ENCODE results near the gene PTGES.
"Not testable (repeated sequence)": the region's sequence is repeated elsewhere in the genome, so short reads cannot be mapped to it uniquely, and the experiment has no call there.

Gene PTGES, protein sequence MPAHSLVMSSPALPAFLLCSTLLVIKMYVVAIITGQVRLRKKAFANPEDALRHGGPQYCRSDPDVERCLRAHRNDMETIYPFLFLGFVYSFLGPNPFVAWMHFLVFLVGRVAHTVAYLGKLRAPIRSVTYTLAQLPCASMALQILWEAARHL

DNA sequence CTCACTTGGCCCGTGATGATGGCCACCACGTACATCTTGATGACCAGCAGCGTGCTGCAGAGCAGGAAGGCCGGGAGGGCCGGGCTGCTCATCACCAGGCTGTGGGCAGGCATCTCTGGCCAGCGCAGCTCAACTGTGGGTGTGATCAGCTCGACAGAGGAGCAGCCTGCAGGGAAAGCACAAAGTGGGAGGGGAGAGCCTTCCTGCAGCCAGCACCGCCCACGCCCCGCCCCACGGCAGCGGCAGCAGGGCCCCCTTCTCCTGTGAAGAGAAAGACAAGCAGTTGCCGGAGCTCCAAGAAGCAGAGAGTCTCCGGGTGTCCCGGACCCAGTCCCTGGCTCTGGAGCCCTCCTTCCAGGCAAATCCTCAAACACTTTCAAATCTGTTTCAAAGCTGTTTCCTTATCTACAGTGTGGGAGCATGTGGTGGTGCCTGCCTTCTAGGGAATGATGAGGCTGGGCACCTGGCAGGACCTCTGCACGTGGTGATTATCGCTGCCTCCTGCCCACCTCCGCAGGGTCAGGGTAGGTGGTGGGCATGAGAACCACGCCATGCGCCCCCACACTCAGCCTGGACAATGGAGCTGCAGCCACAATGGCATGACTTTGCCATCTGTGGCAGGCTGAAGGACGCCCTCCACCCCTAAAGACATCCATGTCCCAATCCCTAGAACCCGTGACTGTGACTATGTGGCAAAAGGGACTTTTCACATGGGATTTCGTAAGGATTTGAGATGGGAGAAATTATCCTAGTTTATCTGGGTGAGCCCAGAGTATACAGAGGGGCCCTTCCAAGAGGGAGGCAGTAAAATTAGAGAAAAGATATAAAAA, at the start of gene PTGES:
Gene PTGES (minus strand): TSS at position 143 of the 830 bp plus-strand sequence. CDS start 30 bp downstream, at position 113.
- DNase-seq (ENCODE audit: low read depth) = peak; percentile 13

DNA sequence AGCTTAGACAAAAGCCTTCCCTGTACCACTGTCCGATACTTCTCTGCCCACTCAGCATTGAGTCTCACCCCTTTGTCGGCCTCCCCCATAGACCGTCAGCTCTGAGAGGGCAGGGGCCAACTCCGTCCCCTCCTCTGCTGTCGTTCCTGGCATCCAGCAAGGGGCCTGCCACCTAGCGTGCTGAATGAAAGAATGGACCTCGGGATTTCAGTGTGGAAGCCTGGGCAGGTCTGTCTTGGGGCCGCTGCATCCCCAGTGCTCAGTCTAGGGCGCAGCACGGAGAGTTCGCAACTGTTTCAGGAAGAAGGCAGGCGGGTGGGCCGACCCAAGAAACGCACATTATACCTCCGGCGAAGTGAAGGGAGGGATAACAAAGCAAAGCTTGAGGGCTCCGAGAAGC, 48.7 kb upstream of the PTGES start:
- DNase-seq (ENCODE audit: low read depth) = no peak

DNA sequence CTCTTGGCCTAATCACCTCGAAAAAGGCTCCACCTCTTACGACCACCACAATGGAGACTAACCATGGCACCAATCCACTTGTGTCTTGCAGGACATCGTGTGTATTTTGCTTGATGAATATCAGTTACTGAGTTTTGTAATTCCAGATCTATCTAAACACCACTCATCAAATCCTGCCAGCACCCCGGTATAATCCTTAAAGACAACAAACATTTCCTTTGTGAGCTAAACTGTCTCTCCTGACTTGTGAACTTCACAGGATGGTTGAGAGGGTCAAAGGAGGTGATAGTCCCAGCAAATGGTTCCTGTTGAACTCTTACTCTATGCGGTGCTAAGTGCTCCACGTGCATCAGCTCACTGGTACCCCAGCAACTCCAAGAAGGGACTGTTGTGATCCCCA, 46.1 kb upstream of the PTGES start:
- no peak for DNase-seq (ENCODE audit: low read depth)

DNA sequence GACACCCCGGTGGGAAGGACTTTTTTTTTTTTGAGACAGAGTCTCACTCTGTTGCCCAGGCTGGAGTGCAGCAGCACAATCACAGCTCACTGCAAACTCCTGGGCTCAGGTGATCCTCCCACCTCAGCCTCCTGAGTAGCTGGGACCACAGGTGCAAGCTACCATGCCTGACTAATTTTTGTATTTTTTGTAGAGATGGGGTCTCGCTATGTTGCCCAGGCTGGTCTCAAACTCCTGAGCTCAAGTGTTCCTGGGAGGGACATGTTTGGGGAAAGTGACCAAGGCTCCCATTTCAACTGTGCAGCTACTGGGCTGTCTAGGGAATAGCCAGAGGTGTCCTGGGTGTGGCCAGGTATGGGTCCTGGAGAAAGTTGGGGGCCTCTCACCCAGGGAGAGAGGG, 43.2 kb upstream of the PTGES start:
- DNase-seq (ENCODE audit: low read depth) = not testable (repeated sequence)

DNA sequence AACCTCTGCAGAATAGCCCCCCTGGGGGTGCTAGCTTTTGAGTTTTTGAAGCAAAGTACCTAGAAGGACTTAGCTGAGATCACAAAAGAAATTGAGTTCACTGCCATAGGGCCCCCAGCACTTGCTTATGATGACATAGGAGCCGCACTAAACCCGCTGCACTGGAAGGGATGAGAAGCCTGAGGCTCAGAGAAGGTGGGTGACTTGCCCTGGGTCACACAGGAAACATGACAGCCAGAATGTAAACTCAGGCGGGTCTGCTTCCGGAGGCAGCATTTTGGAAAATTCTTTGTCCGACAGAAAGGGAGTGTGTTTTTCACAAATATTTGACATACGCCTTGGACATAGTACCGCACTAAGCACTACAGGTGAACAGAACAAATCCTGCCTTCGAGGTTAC, 41.7 kb upstream of the PTGES start:
- no peak for DNase-seq (ENCODE audit: low read depth)

DNA sequence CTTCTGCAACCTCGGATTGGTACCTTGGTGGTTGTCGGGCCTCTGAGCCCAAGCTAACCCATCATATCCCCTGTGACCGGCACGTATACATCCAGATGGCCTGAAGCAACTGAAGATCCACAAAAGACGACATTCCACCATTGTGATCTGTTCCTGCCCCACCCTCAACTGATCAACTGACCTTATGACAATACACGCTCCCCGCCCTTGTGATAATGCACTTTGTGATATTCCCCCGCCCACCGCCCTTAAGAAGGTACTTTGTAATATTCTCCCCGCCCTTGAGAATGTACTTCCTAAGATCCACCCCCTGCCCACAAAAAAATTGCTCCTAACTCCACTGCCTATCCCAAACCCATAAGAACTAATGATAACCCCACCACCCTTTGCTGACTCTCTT, 33.6 kb upstream of the PTGES start:
- no peak for DNase-seq (ENCODE audit: low read depth)

DNA sequence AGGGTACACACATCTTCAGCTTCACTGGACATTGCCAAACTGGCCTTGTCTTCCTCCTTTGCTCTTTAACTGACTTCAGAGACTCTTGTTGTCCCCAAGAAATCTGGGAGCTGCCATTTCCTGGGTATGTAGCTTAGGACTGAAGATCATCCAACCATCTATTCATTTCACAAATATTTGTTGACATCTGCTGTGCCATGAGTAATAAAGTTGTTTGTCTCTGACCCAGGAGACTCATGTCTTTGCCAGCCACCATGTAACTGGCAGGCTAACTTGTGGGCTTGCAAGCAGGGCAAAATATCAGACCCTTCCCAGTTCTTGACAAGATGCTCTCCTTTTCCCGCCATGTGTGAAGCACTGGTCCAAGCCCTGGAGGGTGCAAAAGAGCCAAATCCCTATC, 33.0 kb upstream of the PTGES start:
- DNase-seq (ENCODE audit: low read depth) = no peak

DNA sequence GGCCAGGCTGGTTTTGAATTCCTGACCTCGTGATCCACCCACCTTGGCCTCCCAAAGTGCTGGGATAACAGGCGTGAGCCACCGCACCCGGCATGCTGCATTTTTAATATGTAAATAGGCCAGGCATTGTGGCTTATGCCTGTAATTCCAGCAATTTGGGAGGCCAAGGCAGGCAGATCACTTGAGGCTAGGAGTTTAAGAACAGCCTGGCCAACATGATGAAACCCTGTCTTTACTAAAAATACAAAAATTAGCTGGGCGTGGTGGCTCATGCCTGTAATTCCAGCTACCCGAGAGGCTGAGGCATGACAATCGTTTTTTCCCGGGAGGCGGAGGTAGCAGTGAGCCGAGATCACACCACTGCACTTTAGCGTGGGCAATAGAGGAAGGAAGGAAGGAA, 32.1 kb upstream of the PTGES start:
- not testable (repeated sequence) for DNase-seq (ENCODE audit: low read depth)

DNA sequence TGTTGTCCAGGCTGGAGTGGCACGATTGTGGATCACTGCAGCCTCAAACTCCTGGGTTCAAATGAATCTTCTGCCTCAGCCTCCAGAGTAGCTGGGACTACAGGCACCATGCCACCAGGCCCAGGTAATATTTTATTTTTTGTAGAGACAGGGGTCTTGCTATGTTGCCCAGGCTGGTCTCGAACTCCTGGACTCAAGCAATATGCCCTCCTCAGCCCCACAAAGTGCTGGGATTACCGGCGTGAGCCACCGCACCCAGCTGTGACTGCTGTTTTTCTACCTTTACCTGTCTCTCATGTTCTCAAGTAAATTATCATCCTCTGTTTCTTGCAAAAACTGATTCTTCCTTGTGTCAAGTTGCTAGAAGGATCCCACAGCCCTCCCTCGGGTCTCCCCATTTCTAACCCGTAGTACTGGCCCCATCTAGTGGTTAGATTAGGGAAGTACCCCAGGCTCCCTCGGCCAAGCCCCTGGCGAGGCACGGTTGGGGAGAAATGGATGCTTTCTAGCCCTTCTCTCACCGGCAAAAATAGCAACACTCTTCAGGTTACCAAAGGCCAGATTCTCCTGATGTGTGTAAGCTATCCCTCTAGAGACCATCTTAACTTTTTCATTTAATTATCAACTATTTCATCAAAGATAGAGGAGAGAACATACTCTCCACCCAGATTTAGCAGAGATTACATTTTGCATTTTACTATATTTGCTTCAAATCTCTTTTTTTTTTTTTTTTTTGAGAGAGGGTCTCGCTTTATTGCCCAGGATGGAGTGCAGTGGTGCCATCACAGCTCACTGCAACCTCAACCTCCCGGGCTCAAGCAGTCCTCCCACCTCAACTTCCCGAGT, 30.9 kb upstream of the PTGES start:
- DNase-seq (ENCODE audit: low read depth) = peak; percentile 43

DNA sequence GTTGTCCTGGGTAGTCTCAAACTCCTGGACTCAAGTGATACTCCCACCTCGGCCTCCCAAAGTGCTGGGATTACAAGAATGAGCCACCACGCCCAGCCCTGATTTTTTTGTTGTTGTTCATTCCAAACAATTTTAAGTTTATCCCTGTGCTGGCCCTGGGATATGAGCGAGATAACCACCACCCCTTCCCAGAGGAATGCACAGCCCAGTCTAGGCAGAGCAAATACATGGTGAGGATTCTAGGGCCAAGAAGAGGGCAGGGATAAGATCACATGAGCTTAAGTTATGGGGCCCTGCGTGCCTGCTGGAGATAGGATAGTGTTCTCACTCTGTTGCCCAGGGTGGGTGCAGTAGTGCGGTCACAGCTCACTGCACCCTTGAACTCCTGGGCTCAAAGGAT, 29.1 kb upstream of the PTGES start:
- no peak for DNase-seq (ENCODE audit: low read depth)

DNA sequence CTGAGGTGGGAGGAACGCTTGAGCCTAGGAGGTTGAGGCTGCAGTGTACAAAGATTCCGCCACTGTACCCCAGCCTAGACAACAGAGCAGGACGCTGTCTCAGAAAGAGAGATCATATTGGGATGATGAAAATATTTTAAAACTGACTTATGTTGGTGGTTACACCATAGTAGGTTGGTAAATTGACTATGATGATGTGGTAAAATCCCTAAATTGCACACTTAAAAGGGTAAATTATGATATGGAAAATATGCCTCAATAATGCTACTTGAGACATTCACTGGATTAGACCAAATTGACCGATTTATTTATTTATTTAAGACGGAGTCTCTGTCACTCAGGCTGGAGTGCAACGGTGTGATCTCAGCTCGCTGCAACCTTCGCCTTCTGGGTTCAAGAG, 28.3 kb upstream of the PTGES start:
- DNase-seq (ENCODE audit: low read depth) = no peak

DNA sequence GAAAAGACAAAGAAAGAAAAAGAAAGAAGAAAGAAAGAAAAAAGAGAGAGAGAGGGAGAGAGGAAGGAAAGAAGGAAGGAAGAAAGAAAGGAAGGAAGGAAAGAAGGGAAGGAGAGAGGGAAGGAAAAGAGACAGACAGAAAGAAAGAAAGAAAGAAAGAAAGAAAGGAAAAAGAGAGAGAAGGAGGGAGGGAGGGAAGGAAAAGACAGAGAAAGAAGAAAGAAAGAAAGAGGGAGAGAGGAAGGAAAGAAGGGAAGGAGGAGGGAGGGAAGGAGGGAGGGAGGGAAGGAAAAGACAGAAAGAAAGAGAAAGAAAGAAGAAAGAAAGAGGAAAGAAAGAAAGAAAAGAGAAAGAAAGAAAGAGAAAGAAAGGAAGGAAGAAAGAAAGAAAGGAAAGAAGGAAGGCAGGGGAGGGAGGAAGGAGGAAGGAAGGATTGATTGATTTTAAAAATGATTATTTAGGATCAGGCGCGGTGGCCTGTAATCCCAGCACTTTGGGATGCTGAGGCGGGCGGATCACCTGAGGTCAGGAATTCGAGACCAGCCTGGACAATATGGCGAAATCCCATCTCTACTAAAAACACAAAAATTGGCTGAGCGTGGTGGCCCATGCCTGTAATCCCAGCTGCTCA, 26.8 kb upstream of the PTGES start:
- DNase-seq (ENCODE audit: low read depth) = no peak

DNA sequence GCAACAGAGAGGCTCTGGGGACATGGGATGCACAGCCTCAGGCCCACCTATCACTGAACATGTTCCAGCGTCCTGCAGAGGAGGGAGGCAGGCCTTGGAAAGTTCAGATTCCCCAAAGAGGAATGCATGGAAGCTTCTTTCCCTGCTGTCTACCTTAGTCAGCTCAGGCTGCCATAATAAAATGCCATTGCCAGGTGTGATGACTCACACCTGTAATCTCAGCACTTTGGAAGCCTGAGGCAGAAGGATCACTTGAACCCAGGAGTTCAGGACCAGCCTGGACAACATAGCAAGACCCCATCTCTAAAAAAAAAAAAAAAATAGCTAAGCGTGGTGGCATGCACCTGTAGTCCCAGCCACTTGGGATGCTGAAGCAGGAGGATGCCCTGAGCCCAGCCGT, 25.6 kb upstream of the PTGES start:
- no peak for DNase-seq (ENCODE audit: low read depth)

DNA sequence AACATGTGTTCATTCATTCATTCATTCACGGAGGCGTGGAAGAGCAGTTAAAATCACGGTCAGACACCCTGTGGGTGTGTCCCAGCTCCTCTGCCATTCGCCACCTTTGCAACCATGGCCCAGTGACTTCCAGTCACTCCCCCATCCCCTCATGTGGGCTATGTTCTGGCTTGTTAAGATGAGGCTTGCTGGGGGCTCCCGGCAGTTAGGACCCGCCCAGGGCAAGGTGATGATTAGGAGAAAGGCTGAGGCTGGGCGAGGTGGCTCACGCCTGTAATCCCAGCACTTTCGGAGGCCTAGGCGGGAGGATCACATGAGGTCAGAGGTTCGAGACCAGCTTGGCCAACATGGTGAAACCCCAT, 24.9 kb upstream of the PTGES start:
- no peak for DNase-seq (ENCODE audit: low read depth)

DNA sequence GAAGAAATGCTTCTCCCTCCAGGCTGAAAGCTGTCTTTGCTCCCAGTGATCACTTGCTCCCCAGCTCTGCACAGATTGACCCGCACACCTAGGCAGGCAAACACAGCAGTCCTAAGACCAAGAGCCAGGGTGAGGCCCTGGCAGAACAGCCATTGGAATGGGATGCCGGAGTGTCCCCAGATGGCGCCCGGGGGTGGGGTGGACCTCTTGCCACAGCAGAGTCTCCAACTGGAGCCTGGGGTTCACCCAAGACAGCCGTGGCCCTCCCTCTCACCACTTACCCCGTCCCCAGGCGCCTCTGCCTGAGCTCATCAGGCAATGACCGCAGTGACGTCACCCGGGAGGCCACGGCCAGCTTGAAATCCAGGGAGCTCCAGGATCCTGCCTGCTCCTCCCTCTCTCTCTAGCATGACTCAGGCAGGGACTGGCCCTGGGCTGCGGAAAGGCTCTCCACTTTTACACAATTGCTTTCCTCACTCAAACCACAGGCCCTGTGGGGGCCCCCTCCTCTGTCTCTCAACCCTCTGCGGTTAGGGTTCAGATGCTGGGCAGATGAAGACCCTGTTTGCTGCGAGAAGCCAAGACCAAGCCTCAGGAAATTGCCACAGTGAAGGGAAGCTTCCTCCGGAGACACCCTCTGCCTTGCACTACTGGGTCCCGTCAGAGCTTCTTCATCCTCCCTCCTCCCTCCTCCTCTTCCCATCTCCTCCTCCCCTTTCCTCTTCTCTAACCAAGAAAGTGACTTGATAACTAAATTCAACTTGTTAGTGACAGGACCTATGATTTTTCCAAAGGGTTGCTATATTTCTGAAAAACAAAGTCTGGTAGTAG, 24.3 kb upstream of the PTGES start:
- DNase-seq (ENCODE audit: low read depth) = peak; percentile 12

DNA sequence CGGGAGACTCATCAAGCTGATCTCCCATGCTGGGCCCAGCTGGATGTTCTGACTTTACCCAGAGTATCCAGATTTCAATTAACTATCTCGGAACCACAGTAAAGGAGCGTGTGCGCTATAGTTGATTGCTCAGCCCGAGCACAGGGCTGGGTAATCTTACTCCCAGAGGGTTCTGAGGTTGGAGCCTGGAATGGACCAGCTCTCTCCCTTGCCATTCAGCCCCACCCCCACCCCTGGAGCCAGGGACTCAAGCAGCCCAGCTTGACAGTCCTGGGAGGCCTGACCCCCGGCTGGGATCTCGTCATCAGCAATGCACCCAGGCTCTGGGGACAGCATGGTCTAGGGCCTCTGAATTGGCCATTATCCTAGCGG, 23.7 kb upstream of the PTGES start:
- DNase-seq (ENCODE audit: low read depth) = no peak

DNA sequence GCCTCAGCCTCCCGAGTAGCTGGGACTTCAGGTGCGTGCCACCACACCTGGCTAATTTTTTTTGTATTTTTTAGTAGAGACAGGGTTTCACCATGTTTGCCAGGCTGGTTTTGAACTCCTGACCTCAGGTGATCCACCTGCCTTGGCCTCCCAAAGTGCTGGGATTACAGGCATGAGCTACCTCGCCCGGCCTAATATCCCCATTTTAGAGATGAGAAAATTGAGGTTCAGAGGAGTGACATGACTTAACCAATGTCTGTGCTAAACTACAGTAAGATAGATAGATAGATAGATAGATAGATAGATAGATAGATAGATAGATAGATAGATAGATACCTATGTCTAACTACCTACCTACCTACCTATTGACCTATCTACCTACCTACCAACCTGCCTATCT, 23.3 kb upstream of the PTGES start:
- not testable (repeated sequence) for DNase-seq (ENCODE audit: low read depth)

DNA sequence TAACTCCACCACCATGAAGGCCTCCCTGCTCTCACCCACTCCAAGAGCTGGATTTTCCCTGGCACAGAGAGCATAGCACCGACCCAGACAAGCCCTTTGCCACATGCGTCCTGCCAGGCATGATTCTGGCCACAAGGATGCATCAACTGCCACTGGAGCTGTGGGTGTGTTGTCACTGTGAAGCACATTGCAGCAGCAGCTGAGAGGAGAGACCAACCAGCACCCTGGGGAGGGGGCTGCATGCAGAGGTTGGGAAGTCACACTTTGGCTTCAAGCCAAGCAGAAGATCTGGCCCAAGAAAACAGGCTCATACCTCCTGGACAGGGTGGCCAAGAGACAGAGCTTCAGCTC, 22.6 kb upstream of the PTGES start:
- no peak for DNase-seq (ENCODE audit: low read depth)

DNA sequence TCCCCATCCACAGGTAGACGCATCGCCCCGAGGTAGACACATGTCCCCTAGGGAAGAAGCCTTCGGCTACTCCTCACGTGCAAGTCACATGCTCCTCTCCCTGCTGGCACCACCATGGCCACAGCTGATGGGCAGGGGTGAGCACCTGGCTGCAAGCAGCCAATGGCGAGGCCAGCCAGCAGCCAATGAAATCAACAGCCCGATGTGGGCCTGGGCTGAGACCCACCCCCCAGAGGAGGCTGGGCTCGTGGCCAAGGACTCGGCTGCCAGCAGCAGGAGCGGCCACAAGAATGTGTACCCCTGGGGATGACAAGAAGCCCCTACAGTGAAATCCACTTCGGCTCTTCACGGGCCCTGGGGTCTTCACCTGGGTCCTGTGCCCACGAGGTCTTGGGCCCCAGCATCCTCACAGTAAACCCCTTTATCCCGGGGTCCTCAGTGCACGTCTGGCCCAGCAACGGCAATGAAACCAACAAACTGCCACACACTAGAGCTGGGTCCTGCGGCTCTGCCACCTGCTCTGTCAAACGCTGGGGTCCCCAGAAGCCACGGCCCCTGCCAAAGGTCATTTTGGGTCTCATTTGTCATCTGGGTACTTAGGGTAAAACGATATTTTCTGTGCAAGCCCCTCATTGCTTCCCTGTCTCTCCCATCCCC, 22.1 kb upstream of the PTGES start:
- DNase-seq (ENCODE audit: low read depth) = no peak

DNA sequence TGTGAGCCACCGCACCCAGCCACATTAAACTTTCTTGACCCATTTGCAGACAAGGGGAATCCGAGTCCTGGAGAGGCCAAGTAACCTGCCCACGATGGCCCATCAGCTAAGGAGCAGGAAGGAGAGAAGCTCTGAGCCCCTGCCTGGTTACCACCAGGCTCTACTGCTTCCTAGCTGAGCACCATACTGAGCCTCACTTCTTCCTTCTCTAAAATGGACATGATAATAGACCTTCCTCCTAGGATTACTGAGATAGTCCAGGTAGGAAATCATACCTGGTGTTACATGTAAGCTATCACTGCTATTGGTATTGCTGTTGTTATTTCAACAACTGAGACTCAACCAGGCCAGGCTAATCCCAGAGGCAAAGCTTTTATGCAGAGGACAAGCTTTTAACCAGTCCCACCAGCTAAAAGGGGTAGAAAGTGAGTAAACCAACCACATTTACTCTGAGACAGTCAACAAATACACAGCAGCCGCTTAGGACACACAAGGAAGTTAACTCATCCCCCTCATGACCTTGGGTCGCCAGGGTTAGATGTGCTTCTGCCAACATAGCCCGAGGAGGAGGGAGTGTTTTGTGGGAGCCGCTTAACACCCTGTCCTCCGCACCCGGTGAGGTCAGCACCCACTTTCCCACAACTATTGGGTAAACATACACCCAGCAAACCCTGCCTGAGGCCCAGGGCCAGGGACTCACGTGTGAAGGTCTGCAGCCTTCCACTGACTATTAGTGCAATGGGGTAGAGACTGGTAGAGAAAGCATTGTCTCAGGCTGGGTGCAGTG, 20.6 kb upstream of the PTGES start:
- no peak for DNase-seq (ENCODE audit: low read depth)

DNA sequence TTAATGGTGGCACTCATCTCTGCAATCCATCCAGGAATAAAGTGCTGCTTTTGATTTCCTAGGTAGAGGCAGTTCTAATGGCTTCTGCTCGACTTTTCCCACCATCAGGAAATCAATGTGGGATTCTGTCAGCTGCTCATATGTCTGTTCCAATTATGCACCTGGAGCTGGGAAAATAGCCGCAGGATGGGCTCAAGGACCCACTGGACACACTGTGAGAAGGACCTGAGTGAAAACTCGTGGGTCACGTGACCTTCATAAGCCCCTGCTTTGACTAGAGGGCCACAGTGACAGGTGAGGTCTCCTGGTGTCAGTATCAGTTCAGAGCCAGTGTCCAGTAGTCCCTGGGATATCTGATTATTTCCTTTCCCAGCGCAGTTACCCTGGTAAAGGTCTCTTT, 17.9 kb upstream of the PTGES start:
- DNase-seq (ENCODE audit: low read depth) = no peak

Data from stimulated activated CD8-positive, alpha-beta memory T cell treated with anti-CD3 and anti-CD28 coated beads, Interleukin-7, amount 100 ng/mL, for 24 hours (primary cell).